GM12891 (cell line): ENCODE measurements around the gene DYNLT5.

ENCODE experiments used
- DNase-seq: peaks from one replicate; pipeline ENCODE4 v3.0.0; 2011; ENCODE audit warnings: low spot score; ENCODE audit not compliant: insufficient read length
- FAIRE-seq: peaks from 2 replicates; lab custom pipeline; 2011; peaks lifted over from hg19 to GRCh38; lab: Jason Lieb, UNC
- PAX5 ChIP-seq: IDR thresholded peaks from 2 replicates; pipeline ENCODE4 v1.6.1; 2011; ENCODE audit warnings: low read length, moderate library complexity, mild to moderate bottlenecking; ENCODE audit not compliant: insufficient read depth, severe bottlenecking
- POLR2A ChIP-seq: IDR thresholded peaks from 2 replicates; pipeline ENCODE4 v1.6.1; 2011; ENCODE audit warnings: low read depth, low read length, control low read depth
- POLR2AphosphoS5 ChIP-seq: IDR thresholded peaks from 2 replicates; pipeline ENCODE4 v1.6.1; 2011; ENCODE audit warnings: low read depth, low read length, control low read depth
- POU2F2 ChIP-seq: IDR thresholded peaks from 2 replicates; pipeline ENCODE4 v1.6.1; 2011; ENCODE audit warnings: low read depth, mild to moderate bottlenecking, control low read depth, low read length, moderate library complexity
- SPI1 ChIP-seq: IDR thresholded peaks from 2 replicates; pipeline ENCODE4 v1.6.1; 2011; ENCODE audit warnings: low read depth, low read length, control low read depth
- TAF1 ChIP-seq: IDR thresholded peaks from 2 replicates; pipeline ENCODE4 v1.6.1; 2011; ENCODE audit warnings: low read depth, low read length, control low read depth

DYNLT5 gene

DNA sequence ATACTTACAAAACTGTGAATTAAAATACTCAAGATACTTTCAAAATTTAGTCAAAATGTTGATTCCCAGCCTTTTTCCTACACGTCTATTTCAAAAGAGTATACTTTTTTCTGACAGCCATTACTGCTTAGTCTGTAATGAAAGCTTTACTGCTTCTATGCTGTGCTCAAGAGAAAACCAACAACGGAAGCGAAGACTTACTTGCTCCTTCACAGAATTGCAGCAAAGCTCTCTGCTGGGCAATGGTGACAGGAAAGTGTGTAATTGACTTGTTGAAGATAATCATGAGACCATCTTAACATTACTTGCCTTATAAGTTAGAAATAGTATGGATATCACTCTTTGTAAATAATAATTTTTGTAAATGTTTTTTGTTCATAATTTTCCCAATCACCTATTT is 1.7 kb upstream of the DYNLT5 start:
- DNase-seq: no peak
- FAIRE-seq: no peak
- TF ChIP-seq POLR2A (no peak), PAX5 (no peak), POLR2AphosphoS5 (no peak), POU2F2 (no peak)

GRCh38 chr1:66751160-66751559 is 1.1 kb upstream of the DYNLT5 start:
- DNase-seq: no peak

DNA sequence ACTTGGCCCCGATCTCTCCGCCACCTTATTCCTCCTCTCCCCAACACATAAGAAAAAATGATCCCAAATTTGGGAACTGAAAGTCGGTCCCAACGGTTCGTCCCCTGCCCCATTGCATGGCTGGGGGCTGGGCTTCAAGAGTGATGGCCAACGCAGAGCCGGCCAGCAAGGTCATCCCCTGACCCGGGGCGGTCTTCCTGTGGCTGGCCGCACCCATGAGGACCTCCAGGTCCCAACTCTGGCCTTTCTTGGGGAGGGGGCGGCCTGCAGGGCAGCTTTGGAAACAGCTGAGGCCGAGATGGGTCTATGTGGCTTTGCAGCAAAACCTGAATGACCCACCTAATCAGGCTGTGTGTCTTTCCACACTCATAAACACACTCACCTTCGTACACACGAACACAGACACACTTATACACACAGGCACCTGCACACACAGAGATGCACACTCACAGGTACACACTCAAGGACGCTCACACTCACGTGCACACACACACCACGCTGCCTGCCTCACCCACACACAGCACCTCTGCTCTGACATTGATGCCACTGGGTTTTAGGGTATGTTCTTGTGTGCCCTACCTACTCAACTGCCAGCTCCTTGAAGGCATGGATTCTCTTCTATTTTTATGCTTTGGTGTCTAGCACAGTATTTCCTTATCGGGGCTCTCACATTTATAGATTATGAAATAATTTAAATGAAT is 562 bp downstream of the DYNLT5 start:
- TF ChIP-seq TAF1: no peak
- TF ChIP-seq POU2F2: no peak
- TF ChIP-seq POLR2AphosphoS5: no peak
- TF ChIP-seq SPI1: 0 out of 2 replicates have a peak, but pooled peaks have one; percentile 5
- TF ChIP-seq PAX5: no peak
- TF ChIP-seq POLR2A: no peak
- peak; percentile 54 for FAIRE-seq
- DNase-seq: no peak

More at GRCh38 chr1:66751160-66751559, 1.1 kb upstream of the DYNLT5 start:
- no peak for FAIRE-seq
- TF ChIP-seq POLR2A (no peak), SPI1 (no peak), PAX5 (no peak), POU2F2 (no peak), POLR2AphosphoS5 (no peak), TAF1 (no peak)

GRCh38 chr1:66757722-66758240 is 5.5 kb downstream of the DYNLT5 start:
- FAIRE-seq (no peak), DNase-seq (no peak)
- no peak for TF ChIP-seq POLR2A
- no peak for TF ChIP-seq POU2F2
- TF ChIP-seq POLR2AphosphoS5: no peak
- no peak for TF ChIP-seq TAF1
- no peak for TF ChIP-seq PAX5
- TF ChIP-seq SPI1: no peak

- no peak for DNase-seq
- peak; percentile 93 for FAIRE-seq
Measured at GRCh38 chr1:66758241-66758755, 6.0 kb downstream of the DYNLT5 start.

DNA sequence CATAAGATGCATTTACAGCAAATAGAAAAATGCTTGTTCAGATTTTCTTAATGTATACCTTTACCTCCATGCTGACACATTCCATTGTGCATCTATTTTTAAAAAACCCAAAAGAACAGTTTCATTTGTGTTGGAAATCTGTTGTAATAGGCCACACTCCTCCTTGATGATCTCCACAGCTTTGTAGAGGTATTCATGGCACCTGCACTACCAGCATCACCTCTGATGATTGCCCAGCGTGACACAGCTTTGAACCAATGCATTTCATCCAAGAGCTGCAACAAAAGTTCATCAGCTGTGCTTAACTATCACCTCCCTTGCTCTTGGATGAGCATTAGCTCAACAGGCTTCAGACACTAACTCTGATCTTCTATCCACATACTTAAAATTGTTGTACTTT is 8.2 kb downstream of the DYNLT5 start:
- DNase-seq (no peak), FAIRE-seq (no peak)
- TF ChIP-seq POLR2AphosphoS5 (no peak), TAF1 (no peak), POLR2A (no peak), SPI1 (no peak), PAX5 (no peak), POU2F2 (no peak)

More at GRCh38 chr1:66758241-66758755, 6.0 kb downstream of the DYNLT5 start:
- no peak for TF ChIP-seq POLR2A
- TF ChIP-seq TAF1: no peak
- TF ChIP-seq SPI1: peak; percentile 88
- no peak for TF ChIP-seq POLR2AphosphoS5
- TF ChIP-seq PAX5: no peak
- TF ChIP-seq POU2F2: no peak

GRCh38 chr1:66761221-66761620 is 9.0 kb downstream of the DYNLT5 start:
- no peak for FAIRE-seq
- no peak for DNase-seq
- no peak for TF ChIP-seq POLR2AphosphoS5

DNA sequence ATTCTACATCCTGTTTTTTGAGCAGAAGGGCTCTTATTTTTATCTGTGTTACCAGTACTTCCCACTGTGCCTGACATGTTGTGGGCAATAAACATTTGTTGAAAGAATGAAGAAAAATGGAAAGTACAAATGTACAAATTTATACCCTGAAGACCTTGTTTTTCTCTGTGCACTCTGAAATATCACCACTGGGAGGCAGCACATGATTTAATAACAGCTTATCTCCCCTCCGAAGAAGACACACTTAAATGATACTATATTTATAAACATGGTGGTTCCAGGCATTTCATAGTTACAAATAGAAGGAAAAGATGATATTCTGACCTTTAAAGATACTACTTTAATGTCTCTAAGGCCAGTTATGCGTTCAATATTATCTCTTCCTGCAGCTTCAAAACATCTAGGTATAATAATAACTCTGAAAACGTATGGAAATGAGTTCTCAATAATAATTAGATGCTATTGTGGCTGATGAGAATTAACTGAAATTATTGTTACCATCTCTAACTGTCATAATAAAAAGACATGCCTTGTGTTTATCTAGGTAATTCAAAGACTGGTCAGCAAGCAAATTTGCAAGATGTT is 12.8 kb downstream of the DYNLT5 start:
- peak; percentile 76 for FAIRE-seq

DNA sequence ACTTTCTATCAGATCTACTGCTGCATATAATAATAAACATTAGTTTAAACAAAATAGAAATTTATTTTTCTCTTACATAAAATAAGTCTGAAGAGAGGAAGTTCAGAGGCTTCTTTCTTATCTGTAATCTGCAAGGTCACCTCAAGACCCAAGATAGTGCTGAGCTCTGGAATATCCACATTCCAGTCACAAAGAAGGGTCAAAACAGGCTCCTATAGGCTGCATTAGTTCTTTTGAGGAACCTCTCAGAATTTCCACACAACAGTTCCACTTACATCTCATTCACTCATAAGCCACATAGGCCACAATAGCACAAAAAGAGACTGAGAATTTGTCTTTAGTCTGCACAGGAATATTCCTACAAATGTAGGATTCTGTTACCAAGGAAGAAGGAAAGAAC is 15.4 kb downstream of the DYNLT5 start:
- no peak for TF ChIP-seq SPI1
- no peak for TF ChIP-seq POLR2A
- TF ChIP-seq TAF1: no peak
- no peak for TF ChIP-seq POLR2AphosphoS5
- no peak for FAIRE-seq
- no peak for DNase-seq

More for the DNA sequence above, 12.8 kb downstream of the DYNLT5 start:
- TF ChIP-seq POLR2A (no peak), PAX5 (no peak), POU2F2 (no peak), POLR2AphosphoS5 (no peak), TAF1 (no peak), SPI1 (no peak)
- DNase-seq: no peak

DNA sequence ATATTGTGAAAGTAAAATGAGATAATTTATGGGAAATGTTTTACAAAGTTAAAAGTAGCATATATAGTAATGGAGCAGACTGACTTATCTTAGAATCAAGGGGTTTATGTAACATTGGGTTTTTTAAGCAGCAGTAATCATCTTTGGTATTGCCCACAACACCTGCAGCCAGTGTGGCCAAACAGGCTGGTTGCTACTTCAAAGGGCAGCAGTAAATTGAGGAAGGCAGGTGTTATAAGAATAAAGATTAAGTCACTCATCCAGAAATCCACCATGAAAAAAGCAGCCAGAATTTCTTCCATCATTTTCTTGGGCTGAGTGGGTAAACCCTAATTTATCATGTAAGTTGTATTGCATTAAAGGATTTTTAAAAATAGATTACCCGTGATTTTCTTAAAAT is 16.7 kb downstream of the DYNLT5 start:
- TF ChIP-seq SPI1 (no peak), PAX5 (no peak), POLR2AphosphoS5 (no peak), POLR2A (no peak), POU2F2 (no peak), TAF1 (no peak)
- no peak for FAIRE-seq
- DNase-seq: no peak
